GM06990 (cell line): ENCODE measurements around the gene SPATA12.

ENCODE experiments used
- DNase-seq: peaks from one replicate; pipeline ENCODE4 v3.0.0-alpha.2; 2011; ENCODE audit not compliant: insufficient read length; ENCODE audit errors: extremely low read depth
- H3K27me3 ChIP-seq: replicated peaks from 2 replicates; pipeline ENCODE4 v1.6.0; 2011; ENCODE audit warnings: low read length; ENCODE audit not compliant: control insufficient read depth, insufficient read depth
- H3K36me3 ChIP-seq: 2 replicates; pipeline ENCODE4 v1.5.1; 2011; ENCODE audit warnings: low read length; ENCODE audit not compliant: control insufficient read depth, insufficient read depth
- H3K4me3 ChIP-seq: replicated peaks from 2 replicates; pipeline ENCODE4 v1.5.1; 2011; ENCODE audit warnings: low read depth, mild to moderate bottlenecking, control low read depth, low read length
- TF ChIP-seq, protein P1 (sequence below): IDR thresholded peaks from 2 replicates; pipeline ENCODE4 v1.5.1; 2011; ENCODE audit warnings: low read length, control low read depth, mild to moderate bottlenecking, inconsistent platforms; ENCODE audit not compliant: insufficient read depth, poor library complexity, severe bottlenecking

SPATA12 gene

GRCh38 chr3:57109437-57110199 lies 49.2 kb downstream of the SPATA12 start:
- TF ChIP-seq, protein P1, sequence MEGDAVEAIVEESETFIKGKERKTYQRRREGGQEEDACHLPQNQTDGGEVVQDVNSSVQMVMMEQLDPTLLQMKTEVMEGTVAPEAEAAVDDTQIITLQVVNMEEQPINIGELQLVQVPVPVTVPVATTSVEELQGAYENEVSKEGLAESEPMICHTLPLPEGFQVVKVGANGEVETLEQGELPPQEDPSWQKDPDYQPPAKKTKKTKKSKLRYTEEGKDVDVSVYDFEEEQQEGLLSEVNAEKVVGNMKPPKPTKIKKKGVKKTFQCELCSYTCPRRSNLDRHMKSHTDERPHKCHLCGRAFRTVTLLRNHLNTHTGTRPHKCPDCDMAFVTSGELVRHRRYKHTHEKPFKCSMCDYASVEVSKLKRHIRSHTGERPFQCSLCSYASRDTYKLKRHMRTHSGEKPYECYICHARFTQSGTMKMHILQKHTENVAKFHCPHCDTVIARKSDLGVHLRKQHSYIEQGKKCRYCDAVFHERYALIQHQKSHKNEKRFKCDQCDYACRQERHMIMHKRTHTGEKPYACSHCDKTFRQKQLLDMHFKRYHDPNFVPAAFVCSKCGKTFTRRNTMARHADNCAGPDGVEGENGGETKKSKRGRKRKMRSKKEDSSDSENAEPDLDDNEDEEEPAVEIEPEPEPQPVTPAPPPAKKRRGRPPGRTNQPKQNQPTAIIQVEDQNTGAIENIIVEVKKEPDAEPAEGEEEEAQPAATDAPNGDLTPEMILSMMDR = no peak
- H3K36me3 ChIP-seq = no peaks in the 10 kb centered on the region
- H3K4me3 ChIP-seq = no peak overlapping the region
- H3K27me3 ChIP-seq = no peaks in the 10 kb centered on the region; the same call in none of the 2 replicates
- no peak for DNase-seq

- no peak for DNase-seq
- TF ChIP-seq, protein P1 = no peak
- Histone ChIP-seq H3K36me3 (no peaks in the 10 kb centered on the region), H3K27me3 (no peaks in the 10 kb centered on the region; the same call in none of the 2 replicates), H3K4me3 (no peak overlapping the region)
Measured at GRCh38 chr3:57110214-57110613, 49.8 kb downstream of the SPATA12 start.

DNA sequence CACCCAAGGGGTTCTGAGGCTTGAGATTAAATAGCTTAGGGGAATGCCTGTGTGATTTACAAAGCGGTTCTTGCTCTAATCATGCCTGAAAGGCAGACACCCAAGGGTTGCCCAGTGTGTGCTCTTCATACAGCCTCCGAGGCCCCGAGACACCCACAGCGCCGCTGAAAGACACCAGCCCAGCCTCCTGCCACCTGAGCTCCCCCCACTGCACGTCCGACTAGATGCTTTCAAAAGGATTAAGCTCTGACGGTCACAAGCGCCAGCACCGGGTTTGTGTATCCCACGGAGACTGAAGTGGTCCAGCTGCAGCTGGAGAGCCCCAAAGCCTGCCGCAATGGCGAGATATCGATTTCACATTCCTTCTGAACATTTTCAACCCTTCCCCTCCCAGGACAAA lies 50.3 kb downstream of the SPATA12 start:
- Histone ChIP-seq H3K4me3 (no peak overlapping the region), H3K27me3 (no peaks in the 10 kb centered on the region; the same call in none of the 2 replicates), H3K36me3 (no peaks in the 10 kb centered on the region)
- TF ChIP-seq, protein P1 = peak; percentile 2
- DNase-seq = no peak

DNA sequence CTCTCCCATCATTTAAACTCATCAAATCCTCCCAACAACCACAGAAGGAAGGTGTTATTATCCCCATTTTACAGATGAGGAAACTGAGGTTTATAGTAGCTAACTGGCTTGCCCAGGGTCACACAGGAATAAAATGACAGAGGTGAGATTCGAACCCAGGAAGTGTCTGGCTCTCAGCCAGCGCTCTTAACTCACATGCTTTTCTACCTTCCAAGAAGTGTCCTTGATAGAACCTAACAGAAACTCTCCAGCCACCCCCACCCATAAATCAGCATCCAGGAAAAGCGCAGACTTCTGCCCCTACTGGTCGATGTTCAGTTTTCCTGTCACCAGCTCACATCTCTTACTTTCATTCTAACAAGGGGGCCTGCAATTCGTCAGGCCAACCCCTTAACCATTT lies 51.7 kb downstream of the SPATA12 start:
- Histone ChIP-seq H3K4me3 (no peak overlapping the region), H3K36me3 (no peaks in the 10 kb centered on the region)
- DNase-seq = no peak

DNA sequence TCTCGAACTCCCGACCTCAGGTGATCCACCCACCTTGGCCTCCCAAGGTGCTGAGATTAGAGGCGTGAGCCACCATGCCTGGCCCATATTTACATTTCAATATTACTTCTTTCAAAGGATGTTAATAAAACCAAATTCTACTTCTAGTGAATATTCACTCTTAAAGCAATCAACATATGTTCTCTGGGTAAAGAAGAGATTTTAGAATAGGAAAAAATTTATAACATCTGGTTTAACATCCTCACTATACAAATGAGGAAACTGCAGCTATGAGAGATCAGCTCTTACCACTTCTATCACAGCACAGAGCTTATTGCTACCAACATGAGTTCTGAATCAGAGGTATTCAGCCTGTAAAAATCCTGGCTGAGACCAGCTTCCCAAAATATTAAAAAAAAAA lies 56.0 kb downstream of the SPATA12 start:
- H3K4me3 ChIP-seq = no peak overlapping the region
- no peaks in the 10 kb centered on the region for H3K27me3 ChIP-seq
- H3K36me3 ChIP-seq = no peaks in the 10 kb centered on the region
- TF ChIP-seq, protein P1 = no peak
- DNase-seq = no peak

More for the DNA sequence above, 51.7 kb downstream of the SPATA12 start:
- H3K27me3 ChIP-seq = no peaks in the 10 kb centered on the region; the same call in none of the 2 replicates
- TF ChIP-seq, protein P1 = peak; percentile 53
